GM12878 (cell line): ENCODE results near the gene ARHGAP5.

Experiments
- CHD1 ChIP-seq: IDR thresholded peaks from 2 replicates; pipeline ENCODE4 v1.6.1; 2012; ENCODE audit warnings: low read depth, low read length, improper control_type of control experiment
- TCF7 ChIP-seq: IDR thresholded peaks from 2 replicates; pipeline ENCODE4 v1.6.1; 2014; ENCODE audit warnings: antibody characterized with exemption, borderline replicate concordance

DNA sequence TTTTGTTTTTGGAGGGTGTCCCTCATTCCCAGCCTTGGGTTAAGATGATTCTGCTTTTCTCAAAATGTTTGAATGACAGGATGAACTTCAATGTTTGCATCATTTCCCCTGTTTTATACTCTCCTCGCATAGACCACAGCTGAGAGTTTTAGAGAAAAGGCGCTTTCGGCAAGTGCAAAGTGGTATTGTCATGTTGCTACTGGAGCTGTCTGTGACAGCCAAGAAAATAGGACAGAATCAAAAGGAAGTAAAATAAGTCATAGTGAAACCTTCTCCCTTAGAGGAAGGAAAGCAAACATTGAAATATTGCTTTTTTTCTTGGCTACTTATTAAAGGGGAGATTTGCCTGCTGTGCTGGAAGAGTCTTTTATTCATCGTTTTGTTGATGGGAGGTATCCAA lies 33.5 kb upstream of the ARHGAP5 start:
- TF ChIP-seq TCF7 (no peak), CHD1 (no peak)
